DLD1 (cell line): Measurements from ENCODE around the gene CDH7.

Source experiments
- in situ Hi-C: cut with HindIII; loops from 2 replicates; pipeline ENCODE4 v1.10.0; 2017; ENCODE audit warnings: low sequenced_read_pairs

CDH7 gene

GRCh38 chr18:65750389-65751154 is at the start of gene CDH7:
CDH7 (plus strand) TSS chr18:65751012; CDS start chr18:65762843, 11,831 bp downstream.
- in situ Hi-C loops, result no loop called here

GRCh38 chr18:65704046-65704445 is 46.8 kb upstream of the CDH7 start:
- in situ Hi-C loops, result loop anchor here (5.0 kb wide), 1 partner anchor 37 kb away; no protein-coding TSS in a partner anchor

- in situ Hi-C loops, result no loop called here
Observed at GRCh38 chr18:65706646-65707045, 44.2 kb upstream of the CDH7 start.

GRCh38 chr18:65711493-65711892 is 39.3 kb upstream of the CDH7 start:
- in situ Hi-C loops, result no loop called here

- in situ Hi-C loops, result no loop called here
Observed at GRCh38 chr18:65721619-65722018, 29.2 kb upstream of the CDH7 start.

- in situ Hi-C loops, result no loop called here
Observed at GRCh38 chr18:65725251-65726050, 25.4 kb upstream of the CDH7 start.

GRCh38 chr18:65735155-65735554 is 15.7 kb upstream of the CDH7 start:
- in situ Hi-C loops, result no loop called here

GRCh38 chr18:65737471-65737955 is 13.3 kb upstream of the CDH7 start:
- in situ Hi-C loops, result no loop called here

GRCh38 chr18:65746936-65747335 is 3.9 kb upstream of the CDH7 start:
- in situ Hi-C loops, result no loop called here

- in situ Hi-C loops, result no loop called here
Observed at GRCh38 chr18:65748321-65748720, 2.5 kb upstream of the CDH7 start.

- in situ Hi-C loops, result no loop called here
Observed at GRCh38 chr18:65749841-65750240, 971 bp upstream of the CDH7 start.

GRCh38 chr18:65751155-65752085 is 608 bp downstream of the CDH7 start:
- in situ Hi-C loops, result no loop called here

GRCh38 chr18:65752625-65753325 is 2.0 kb downstream of the CDH7 start:
- in situ Hi-C loops, result no loop called here

- in situ Hi-C loops, result no loop called here
Observed at GRCh38 chr18:65753520-65753919, 2.7 kb downstream of the CDH7 start.

GRCh38 chr18:65754121-65754520 is 3.3 kb downstream of the CDH7 start:
- in situ Hi-C loops, result no loop called here

GRCh38 chr18:65755616-65756015 is 4.8 kb downstream of the CDH7 start:
- in situ Hi-C loops, result no loop called here

GRCh38 chr18:65760457-65760856 is 9.6 kb downstream of the CDH7 start:
- in situ Hi-C loops, result no loop called here

GRCh38 chr18:65761636-65762295 is 11.0 kb downstream of the CDH7 start:
- in situ Hi-C loops, result no loop called here

GRCh38 chr18:65762556-65762955 is 11.7 kb downstream of the CDH7 start:
- in situ Hi-C loops, result no loop called here

- in situ Hi-C loops, result no loop called here
Observed at GRCh38 chr18:65767406-65767805, 16.6 kb downstream of the CDH7 start.
